IMR-90 (cell line): Measurements from ENCODE around the gene ROBO1. TPM values are rescaled to one million over a fixed set of nuclear protein-coding genes. Genes with fewer than 3 reads are reported as not detected.

Experiments
- ATAC-seq: fragments of 200-7000 bp; cut with Tn5 transposase; 2 replicates; pipeline ENCODE4 v1.9.1; 2020; ENCODE audit warnings: low read depth, mild to moderate bottlenecking, moderate library complexity
- BruUV-seq: library from RNA; stranded (reverse); fragments of 400-500 nt; replicated peaks from 2 replicates; lab custom pipeline; 2021; lab: Mats Ljungman, UMichigan
- CTCF ChIA-PET: fragments of 300-600 bp; formaldehyde crosslinking; extraction: SDS; loops from one replicate; lab custom pipeline; 2021; ENCODE audit warnings: antibody characterized with exemption; lab: Yijun Ruan, JAX
- POLR2A ChIA-PET: fragments of 300-600 bp; sonication (Branson Sonifier 250); formaldehyde crosslinking; loops from one replicate; lab custom pipeline; 2022; ENCODE audit warnings: antibody characterized with exemption; ENCODE audit not compliant: unreplicated experiment; lab: Charles Lee
- DNase-seq: peaks from one replicate; pipeline ENCODE4 v3.0.0; 2013
- H2AFZ ChIP-seq: replicated peaks from 2 replicates; pipeline ENCODE3; 2013; ENCODE audit warnings: low read length, mild to moderate bottlenecking; ENCODE audit not compliant: poor library complexity
- H2AK5ac ChIP-seq: 2 replicates; pipeline ENCODE4 v1.6.1; 2013; ENCODE audit warnings: low read depth, low read length, inconsistent platforms
- H2AK9ac ChIP-seq: replicated peaks from 2 replicates; pipeline ENCODE3; 2013; ENCODE audit warnings: mild to moderate bottlenecking, low read depth, low read length, moderate library complexity; ENCODE audit not compliant: poor library complexity
- H2BK120ac ChIP-seq: 2 replicates; pipeline ENCODE4 v1.6.1; 2013; ENCODE audit warnings: low read depth, low read length, inconsistent platforms
- H2BK15ac ChIP-seq: 3 replicates; pipeline ENCODE4 v1.6.1; 2013; ENCODE audit warnings: low read depth, low read length, inconsistent platforms
- H2BK20ac ChIP-seq: 2 replicates; pipeline ENCODE4 v1.6.1; 2013; ENCODE audit warnings: low read depth, mild to moderate bottlenecking, inconsistent platforms, low read length, moderate library complexity
- H2BK5ac ChIP-seq: 2 replicates; pipeline ENCODE4 v1.6.1; 2013; ENCODE audit warnings: mild to moderate bottlenecking, low read depth, low read length, inconsistent platforms; ENCODE audit not compliant: poor library complexity, severe bottlenecking
- H3K14ac ChIP-seq: replicated peaks from 2 replicates; pipeline ENCODE4 v1.6.1; 2013; ENCODE audit warnings: low read depth, low read length, inconsistent platforms
- H3K18ac ChIP-seq: 2 replicates; pipeline ENCODE4 v1.6.1; 2013; ENCODE audit warnings: low read depth, low read length, control low read depth
- H3K23ac ChIP-seq: 2 replicates; pipeline ENCODE4 v1.6.1; 2013; ENCODE audit warnings: low read depth, low read length, inconsistent platforms
- H3K27ac ChIP-seq: 2 replicates; pipeline ENCODE4 v1.5.1; 2013; ENCODE audit warnings: mild to moderate bottlenecking, control low read depth, low read length; ENCODE audit not compliant: insufficient read depth
- H3K27me3 ChIP-seq: 2 replicates; pipeline ENCODE4 v1.6.1; 2013; ENCODE audit warnings: low read length; ENCODE audit not compliant: control insufficient read depth, insufficient read depth
- H3K36me3 ChIP-seq: 2 replicates; pipeline ENCODE4 v1.6.1; 2013; ENCODE audit warnings: low read length, mixed read lengths; ENCODE audit not compliant: control insufficient read depth, insufficient read depth
- H3K4ac ChIP-seq: 2 replicates; pipeline ENCODE4 v1.6.1; 2013; ENCODE audit warnings: low read depth, low read length, inconsistent platforms
- H3K4me1 ChIP-seq: 2 replicates; pipeline ENCODE4 v1.6.1; 2013; ENCODE audit warnings: low read length, mixed read lengths; ENCODE audit not compliant: control insufficient read depth, insufficient read depth
- H3K4me2 ChIP-seq: 2 replicates; pipeline ENCODE4 v1.6.1; 2013; ENCODE audit warnings: low read depth, mild to moderate bottlenecking, control low read depth, low read length, moderate library complexity
- H3K4me3 ChIP-seq: 2 replicates; pipeline ENCODE4 v1.5.1; 2013; ENCODE audit warnings: low read depth, mild to moderate bottlenecking, control low read depth, low read length, moderate library complexity; ENCODE audit not compliant: insufficient read depth
- H3K56ac ChIP-seq: 2 replicates; pipeline ENCODE4 v1.6.1; 2013; ENCODE audit warnings: low read length, inconsistent platforms; ENCODE audit not compliant: insufficient read depth; ENCODE audit errors: extremely low read depth
- H3K79me1 ChIP-seq, 2 experiments: 2 replicates each; pipeline ENCODE4 v1.6.1; 2013; ENCODE audit warnings: low read length in 2 of 2, inconsistent platforms in 1 of 2, low read depth in 1 of 2
- H3K9ac ChIP-seq: 2 replicates; pipeline ENCODE4 v1.6.1; 2013; ENCODE audit warnings: low read depth, low read length, control low read depth
- H3K9me1 ChIP-seq: 2 replicates; pipeline ENCODE4 v1.6.1; 2013; ENCODE audit warnings: low read length, inconsistent platforms; ENCODE audit not compliant: insufficient read depth
- H3K9me3 ChIP-seq: 2 replicates; pipeline ENCODE4 v1.6.1; 2013; ENCODE audit warnings: low read length; ENCODE audit not compliant: control insufficient read depth, insufficient read depth
- H4K20me1 ChIP-seq: 2 replicates; pipeline ENCODE4 v1.6.1; 2013; ENCODE audit warnings: low read length, inconsistent platforms; ENCODE audit not compliant: insufficient read depth
- H4K5ac ChIP-seq: 2 replicates; pipeline ENCODE4 v1.6.1; 2013; ENCODE audit warnings: mild to moderate bottlenecking, low read depth, low read length, control low read depth
- H4K8ac ChIP-seq, 2 experiments: 2 replicates each; pipeline ENCODE4 v1.6.1; 2013; ENCODE audit warnings: low read depth in 2 of 2, low read length in 2 of 2, control low read depth in 1 of 2, inconsistent platforms in 1 of 2
- H4K91ac ChIP-seq: 2 replicates; pipeline ENCODE4 v1.6.1; 2013; ENCODE audit warnings: low read depth, low read length, inconsistent platforms; ENCODE audit not compliant: insufficient read depth
- BHLHE40 ChIP-seq: fragments of 150-350 bp; IDR thresholded peaks from 2 replicates; pipeline ENCODE4 v1.6.1; 2016; ENCODE audit warnings: mild to moderate bottlenecking, low read depth, low read length
- CEBPB ChIP-seq: IDR thresholded peaks from 2 replicates; pipeline ENCODE4 v1.6.1; 2012; ENCODE audit warnings: low read depth, low read length, improper control_type of control experiment
- CHD1 ChIP-seq: IDR thresholded peaks from 2 replicates; pipeline ENCODE4 v1.6.1; 2012; ENCODE audit warnings: low read depth, low read length, improper control_type of control experiment
- MAFK ChIP-seq: IDR thresholded peaks from 2 replicates; pipeline ENCODE4 v1.6.1; 2012; ENCODE audit warnings: low read depth, low read length, improper control_type of control experiment
- RAD21 ChIP-seq: IDR thresholded peaks from 2 replicates; pipeline ENCODE4 v1.6.1; 2012; ENCODE audit warnings: low read length, improper control_type of control experiment
- RCOR1 ChIP-seq: IDR thresholded peaks from 2 replicates; pipeline ENCODE4 v1.6.1; 2012; ENCODE audit warnings: mild to moderate bottlenecking, low read length, improper control_type of control experiment; ENCODE audit not compliant: insufficient replicate concordance
- SMC3 ChIP-seq: fragments of 150-350 bp; IDR thresholded peaks from 2 replicates; pipeline ENCODE4 v1.6.1; 2016; ENCODE audit warnings: low read depth, mild to moderate bottlenecking, antibody characterized with exemption, low read length, moderate library complexity
- WGBS, 2 experiments: methylation state at CpG; one replicate each; pipeline versions ENCODE4 v1.1.5 to v1.1.7; 2013; ENCODE audit warnings: missing lambda C conversion rate in 2 of 2; ENCODE audit not compliant: insufficient read length in 1 of 2; ENCODE audit errors: extremely low coverage in 2 of 2; 5-methylcytosine and 5-hydroxymethylcytosine counted together
- dilution Hi-C: fragments of 300-500 bp; cut with HindIII; formaldehyde crosslinking; loops from one replicate; pipeline ENCODE4 v1.14.3; 2018; ENCODE audit warnings: low sequenced_read_pairs; ENCODE audit not compliant: unreplicated experiment
- in situ Hi-C: fragments of 300-500 bp; cut with MboI; formaldehyde crosslinking; loops from 3 replicates; pipeline ENCODE4 v1.14.3; 2019; ENCODE audit warnings: low sequenced_read_pairs, inconsistent platforms, mixed read lengths
- intact Hi-C: fragments of 100-400 bp; cut with micrococcal nuclease; formaldehyde crosslinking; loops from 2 replicates; pipeline ENCODE4 v1.10.0; 2022
- polyA plus RNA-seq, 3 experiments: library from polyadenylated mRNA; depleted of rRNA; stranded (reverse); fragments of >200 nt; gene quantifications; 2 replicates each; pipeline ENCODE4 v1.2.3, GENCODE V29; 2012; ENCODE audit warnings: low replicate concordance in 1 of 3
- total RNA-seq: library from RNA; depleted of rRNA; stranded (reverse); fragments of >200 nt; gene quantifications from 2 replicates; pipeline ENCODE4 v1.2.3, GENCODE V29; 2012
- TF ChIP-seq, protein P1 (sequence below): fragments of 150-350 bp; IDR thresholded peaks from 2 replicates; pipeline ENCODE4 v1.6.1; 2017; ENCODE audit warnings: mild to moderate bottlenecking, antibody characterized with exemption, low read length, low read depth
- TF ChIP-seq, protein P2 (sequence below): fragments of 150-350 bp; IDR thresholded peaks from 2 replicates; pipeline ENCODE4 v1.6.1; 2016; ENCODE audit warnings: low read depth, mild to moderate bottlenecking, low read length, moderate library complexity, borderline replicate concordance
- TF ChIP-seq, protein P3 (sequence below): conservative IDR thresholded peaks from 2 replicates; pipeline ENCODE4 v1.5.1; 2012; ENCODE audit warnings: mild to moderate bottlenecking, low read depth, low read length, improper control_type of control experiment

ROBO1 gene
- total and polyA plus RNA-seq, 2 of the 4 experiments (the other 2 are of a cell fraction), result 24.1 to 53.9 TPM

GRCh38 chr3:78879295-78879860 lies 888.4 kb downstream of the ROBO1 start:
- Histone ChIP-seq H2BK120ac (no peak overlapping the region; the same call in 1 of the 2 replicates), H2AFZ (no peak overlapping the region), H3K14ac (no peak overlapping the region), H3K36me3 (no peaks in the 10 kb centered on the region), H4K91ac (no peak overlapping the region), H3K4ac (no peak overlapping the region), H3K9me3 (no peaks in the 10 kb centered on the region), H4K8ac (no peak overlapping the region), H3K9ac (no peak overlapping the region), H3K23ac (no peak overlapping the region), H3K27ac (no peak overlapping the region), H2AK9ac (no peak overlapping the region), H3K4me2 (no peak overlapping the region), H3K56ac (no peak overlapping the region), H2BK15ac (no peak overlapping the region; the same call in 2 of the 3 replicates), H2BK20ac (no peak overlapping the region), H3K4me3 (no peak overlapping the region), H3K9me1 (no peaks in the 10 kb centered on the region), H2AK5ac (peak overlapping the region; percentile 20; the same call in 1 of the 2 replicates), H2BK5ac (no peak overlapping the region), H4K20me1 (no peaks in the 10 kb centered on the region), H3K79me1 (peaks cover 0 to 14% of the 10 kb centered on the region in 2 experiments; a peak in 2 of 4 replicates), H3K18ac (peak overlapping the region; percentile 61; the same call in 1 of the 2 replicates), H4K5ac (no peak overlapping the region), H3K4me1 (peaks cover 7% of the 10 kb centered on the region; the same call in 1 of the 2 replicates), H3K27me3 (no peaks in the 10 kb centered on the region)
- ATAC-seq, result peak; percentile 44
- dilution Hi-C loops (no loop called here), in situ Hi-C loops (no loop called here), intact Hi-C loops (loop anchor here (10.0 kb wide), 1 partner anchor 215 kb away; no protein-coding TSS in a partner anchor)
- WGBS, 2 experiments, result 90% methylated on average over 2 of the region's 7 CpGs; no CpG with 5 or more reads in 1 of the 2 experiments
- no peak for DNase-seq
- POLR2A ChIA-PET, result no interaction called here
- TF ChIP-seq CHD1 (no peak), MAFK (no peak), RCOR1 (no peak), SMC3 (no peak), CEBPB (no peak), BHLHE40 (no peak), RAD21 (no peak)
- TF ChIP-seq, protein P1, sequence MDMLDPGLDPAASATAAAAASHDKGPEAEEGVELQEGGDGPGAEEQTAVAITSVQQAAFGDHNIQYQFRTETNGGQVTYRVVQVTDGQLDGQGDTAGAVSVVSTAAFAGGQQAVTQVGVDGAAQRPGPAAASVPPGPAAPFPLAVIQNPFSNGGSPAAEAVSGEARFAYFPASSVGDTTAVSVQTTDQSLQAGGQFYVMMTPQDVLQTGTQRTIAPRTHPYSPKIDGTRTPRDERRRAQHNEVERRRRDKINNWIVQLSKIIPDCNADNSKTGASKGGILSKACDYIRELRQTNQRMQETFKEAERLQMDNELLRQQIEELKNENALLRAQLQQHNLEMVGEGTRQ, result no peak
- TF ChIP-seq, protein P2, sequence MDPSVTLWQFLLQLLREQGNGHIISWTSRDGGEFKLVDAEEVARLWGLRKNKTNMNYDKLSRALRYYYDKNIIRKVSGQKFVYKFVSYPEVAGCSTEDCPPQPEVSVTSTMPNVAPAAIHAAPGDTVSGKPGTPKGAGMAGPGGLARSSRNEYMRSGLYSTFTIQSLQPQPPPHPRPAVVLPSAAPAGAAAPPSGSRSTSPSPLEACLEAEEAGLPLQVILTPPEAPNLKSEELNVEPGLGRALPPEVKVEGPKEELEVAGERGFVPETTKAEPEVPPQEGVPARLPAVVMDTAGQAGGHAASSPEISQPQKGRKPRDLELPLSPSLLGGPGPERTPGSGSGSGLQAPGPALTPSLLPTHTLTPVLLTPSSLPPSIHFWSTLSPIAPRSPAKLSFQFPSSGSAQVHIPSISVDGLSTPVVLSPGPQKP, result no peak
- TF ChIP-seq, protein P3, sequence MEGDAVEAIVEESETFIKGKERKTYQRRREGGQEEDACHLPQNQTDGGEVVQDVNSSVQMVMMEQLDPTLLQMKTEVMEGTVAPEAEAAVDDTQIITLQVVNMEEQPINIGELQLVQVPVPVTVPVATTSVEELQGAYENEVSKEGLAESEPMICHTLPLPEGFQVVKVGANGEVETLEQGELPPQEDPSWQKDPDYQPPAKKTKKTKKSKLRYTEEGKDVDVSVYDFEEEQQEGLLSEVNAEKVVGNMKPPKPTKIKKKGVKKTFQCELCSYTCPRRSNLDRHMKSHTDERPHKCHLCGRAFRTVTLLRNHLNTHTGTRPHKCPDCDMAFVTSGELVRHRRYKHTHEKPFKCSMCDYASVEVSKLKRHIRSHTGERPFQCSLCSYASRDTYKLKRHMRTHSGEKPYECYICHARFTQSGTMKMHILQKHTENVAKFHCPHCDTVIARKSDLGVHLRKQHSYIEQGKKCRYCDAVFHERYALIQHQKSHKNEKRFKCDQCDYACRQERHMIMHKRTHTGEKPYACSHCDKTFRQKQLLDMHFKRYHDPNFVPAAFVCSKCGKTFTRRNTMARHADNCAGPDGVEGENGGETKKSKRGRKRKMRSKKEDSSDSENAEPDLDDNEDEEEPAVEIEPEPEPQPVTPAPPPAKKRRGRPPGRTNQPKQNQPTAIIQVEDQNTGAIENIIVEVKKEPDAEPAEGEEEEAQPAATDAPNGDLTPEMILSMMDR, result no peak
- CTCF ChIA-PET, result no interaction called here
- no TSS peak for BruUV-seq
